HepG2 (cell line): Measurements from ENCODE around the gene WDSUB1. TPM values are rescaled to one million over a fixed set of nuclear protein-coding genes. Genes with fewer than 3 reads are reported as not detected.
A peak's percentile ranks its signal among the peaks of the same experiment; 100 is the strongest.

ENCODE experiments used
- ATAC-seq: fragments of 200-7000 bp; cut with Tn5 transposase; 3 replicates; pipeline ENCODE4 v1.9.1; 2020; ENCODE audit warnings: mild to moderate bottlenecking, moderate library complexity
- BruUV-seq: library from RNA; stranded (reverse); fragments of 400-500 nt; replicated peaks from 2 replicates; lab custom pipeline; 2021; lab: Mats Ljungman, UMichigan
- CTCF ChIA-PET: fragments of 300-600 bp; formaldehyde crosslinking; extraction: SDS; loops from one replicate; lab custom pipeline; 2021; ENCODE audit warnings: low total read pairs, inconsistent platforms, low intra/inter-chr PET ratio; lab: Yijun Ruan, JAX
- POLR2A ChIA-PET: fragments of 350-600 bp; sonication (Branson Sonifier 250); formaldehyde crosslinking; loops from one replicate; lab custom pipeline; 2020; ENCODE audit warnings: antibody characterized with exemption, inconsistent platforms; lab: Yijun Ruan, JAX
- DNase-seq: peaks from one replicate; pipeline ENCODE4 v3.0.0-alpha.2; 2015; ENCODE audit warnings: low spot score
- FAIRE-seq: peaks from 3 replicates; lab custom pipeline; 2011; peaks lifted over from hg19 to GRCh38; lab: Jason Lieb, UNC
- H2AFZ ChIP-seq: one replicate; pipeline ENCODE4 v1.6.1; 2011; ENCODE audit warnings: low read length, inconsistent platforms
- H3K27ac ChIP-seq: fragments of 300-600 bp; 3 replicates; pipeline ENCODE4 v1.8.0; 2011; ENCODE audit warnings: mixed run types, mild to moderate bottlenecking, mixed read lengths, low read length, inconsistent platforms; ENCODE audit not compliant: insufficient read depth; ENCODE audit errors: extremely low read length
- H3K27me3 ChIP-seq, 2 experiments: fragments of 200-600 bp in 1 of 2; 2 replicates in 1 of 2; 3 replicates in 1 of 2; pipeline versions ENCODE4 v1.6.0 to v1.8.0; 2011; ENCODE audit warnings: low read length in 2 of 2, mild to moderate bottlenecking in 2 of 2, moderate library complexity in 2 of 2, inconsistent platforms in 1 of 2; ENCODE audit not compliant: insufficient read depth in 2 of 2, control insufficient read depth in 1 of 2
- H3K36me3 ChIP-seq, 2 experiments: fragments of 200-600 bp in 1 of 2; replicated peaks in 1 of 2; 2 replicates in 1 of 2; 3 replicates in 1 of 2; pipeline versions ENCODE4 v1.5.1 to v1.8.0; 2011; ENCODE audit warnings: low read length in 2 of 2, inconsistent platforms in 1 of 2; ENCODE audit not compliant: insufficient read depth in 2 of 2, control insufficient read depth in 1 of 2
- H3K4me1 ChIP-seq: 2 replicates; pipeline ENCODE4 v1.5.1; 2012; ENCODE audit warnings: low read length, inconsistent platforms; ENCODE audit not compliant: insufficient read depth
- H3K4me2 ChIP-seq: 2 replicates; pipeline ENCODE4 v1.6.0; 2011; ENCODE audit warnings: low read depth, low read length, inconsistent platforms
- H3K4me3 ChIP-seq, 3 experiments: fragments of 200-600 bp in 1 of 3; sonication (generic), shearing (Covaris generic) in 1 of 3; replicated peaks in 1 of 3; 2 replicates each; pipeline ENCODE4 v1.5.1; 2011 to 2016; ENCODE audit warnings: low read length in 3 of 3, inconsistent platforms in 2 of 3, low read depth in 2 of 3, mild to moderate bottlenecking in 2 of 3, control low read depth in 1 of 3, mixed read lengths in 1 of 3; ENCODE audit not compliant: insufficient read depth in 1 of 3
- H3K79me2 ChIP-seq: one replicate; pipeline ENCODE4 v1.6.1; 2011; ENCODE audit warnings: low read length, inconsistent platforms; ENCODE audit not compliant: insufficient read depth
- H3K9ac ChIP-seq: 2 replicates; pipeline ENCODE4 v1.6.0; 2011; ENCODE audit warnings: mild to moderate bottlenecking, low read depth, low read length, inconsistent platforms; ENCODE audit not compliant: insufficient read depth
- H3K9me3 ChIP-seq: 2 replicates; pipeline ENCODE4 v1.5.1; 2012; ENCODE audit warnings: mild to moderate bottlenecking, low read length
- H4K20me1 ChIP-seq: 2 replicates; pipeline ENCODE4 v1.6.0; 2011; ENCODE audit warnings: inconsistent platforms, mild to moderate bottlenecking, low read length, moderate library complexity; ENCODE audit not compliant: insufficient read depth
- CTCF ChIP-seq: sonication (generic); formaldehyde crosslinking; IDR thresholded peaks from 2 replicates; pipeline ENCODE4 v1.5.0; 2020; ENCODE audit warnings: mild to moderate bottlenecking, missing genetic modification reagents, moderate library complexity
- EZH2 ChIP-seq: conservative IDR thresholded peaks from 2 replicates; pipeline ENCODE4 v1.6.1; 2012; ENCODE audit warnings: mild to moderate bottlenecking, low read depth, low read length, moderate library complexity
- PAF1 ChIP-seq: IDR thresholded peaks from 2 replicates; pipeline ENCODE4 v1.6.1; 2016; ENCODE audit warnings: missing genetic modification reagents, missing compliant biosample characterization
- SMC3 ChIP-seq: IDR thresholded peaks from 2 replicates; pipeline ENCODE4 v1.6.1; 2011; ENCODE audit warnings: low read length, improper control_type of control experiment
- SOX6 ChIP-seq, 2 experiments: fragments of 450-650 bp in 1 of 2; sonication (generic) in 1 of 2; formaldehyde crosslinking in 1 of 2; IDR thresholded peaks; 2 replicates each; pipeline versions ENCODE4 v1.4.0 to v1.6.1; 2017 to 2020; ENCODE audit warnings: antibody characterized with exemption in 1 of 2, mild to moderate bottlenecking in 1 of 2, missing genetic modification reagents in 1 of 2
- STAG1 ChIP-seq: sonication (generic); formaldehyde crosslinking; IDR thresholded peaks from 2 replicates; pipeline ENCODE4 v1.4.0; 2020; ENCODE audit warnings: missing genetic modification reagents
- WGBS: methylation state at CpG from one replicate; pipeline ENCODE4 v1.1.6; 2017; ENCODE audit warnings: low lambda C conversion rate; 5-methylcytosine and 5-hydroxymethylcytosine counted together
- in situ Hi-C: cut with HindIII; loops from 2 replicates; pipeline ENCODE4 v1.10.0; 2017; ENCODE audit warnings: low pct_unique_long_range_greater_than_20kb; ENCODE audit not compliant: extremely low pct_ligation_motif_present
- intact Hi-C: fragments of 100-400 bp; cut with micrococcal nuclease; formaldehyde crosslinking; loops from one replicate; pipeline ENCODE4 v1.10.0; 2022; ENCODE audit not compliant: unreplicated experiment
- polyA plus RNA-seq, 8 experiments: library from polyadenylated mRNA; depleted of rRNA in 3 of 8; stranded (reverse) in 7 of 8; unstranded in 1 of 8; fragments of >200 nt; fragmentation: Illumina TruSeq in 4 of 8; extraction: Trizol in 4 of 8; gene quantifications; 2 replicates each; pipeline versions ENCODE4 v1.2.1 to v1.2.3, GENCODE V29; 2011 to 2016; ENCODE audit warnings: low read depth in 4 of 8, missing spikeins in 1 of 8, mixed read lengths in 1 of 8; ENCODE audit not compliant: insufficient read depth in 1 of 8
- total RNA-seq, 5 experiments: library from RNA; depleted of rRNA; stranded (reverse); fragments of >200 nt; fragmentation: Illumina TruSeq; extraction: Trizol; gene quantifications; 2 replicates each; pipeline ENCODE4 v1.2.3, GENCODE V29; 2016; ENCODE audit warnings: low read depth in 1 of 5
- TF ChIP-seq, protein P1 (sequence below): sonication (generic); formaldehyde crosslinking; conservative IDR thresholded peaks from 2 replicates; pipeline ENCODE4 v1.4.0; 2020; ENCODE audit warnings: missing genetic modification reagents

The WDSUB1 gene
- total and polyA plus RNA-seq, 2 of the 13 experiments (the other 11 are each of a cell fraction or from before 2014, with no cell fraction given), result 10.1 to 10.7 TPM

DNA sequence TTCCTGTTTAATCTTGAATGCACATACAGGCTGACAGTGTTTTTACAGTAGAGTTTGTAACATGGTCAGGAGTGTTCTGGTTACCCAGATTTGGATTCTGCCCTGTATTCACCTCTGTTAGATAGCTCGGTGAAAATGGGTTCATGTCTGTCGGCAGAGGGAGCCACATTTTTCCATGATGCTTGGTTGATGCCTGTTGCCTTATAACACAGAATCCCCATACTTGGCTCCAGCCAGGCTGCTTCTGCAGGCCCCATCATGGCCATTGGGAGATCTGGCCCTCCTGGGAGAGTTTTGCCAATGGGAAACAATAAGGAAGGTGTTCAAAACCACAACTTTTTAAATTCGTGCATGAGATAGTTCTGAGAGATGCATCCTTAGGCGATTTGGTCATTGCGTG is 78.1 kb downstream of the WDSUB1 start:
- in situ Hi-C loops, result no loop called here
- TF ChIP-seq CTCF (CRISPR knock-in tag), result peak; percentile 46
- TF ChIP-seq, protein P1, sequence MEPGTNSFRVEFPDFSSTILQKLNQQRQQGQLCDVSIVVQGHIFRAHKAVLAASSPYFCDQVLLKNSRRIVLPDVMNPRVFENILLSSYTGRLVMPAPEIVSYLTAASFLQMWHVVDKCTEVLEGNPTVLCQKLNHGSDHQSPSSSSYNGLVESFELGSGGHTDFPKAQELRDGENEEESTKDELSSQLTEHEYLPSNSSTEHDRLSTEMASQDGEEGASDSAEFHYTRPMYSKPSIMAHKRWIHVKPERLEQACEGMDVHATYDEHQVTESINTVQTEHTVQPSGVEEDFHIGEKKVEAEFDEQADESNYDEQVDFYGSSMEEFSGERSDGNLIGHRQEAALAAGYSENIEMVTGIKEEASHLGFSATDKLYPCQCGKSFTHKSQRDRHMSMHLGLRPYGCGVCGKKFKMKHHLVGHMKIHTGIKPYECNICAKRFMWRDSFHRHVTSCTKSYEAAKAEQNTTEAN, result no peak
- peak; percentile 47 for TF ChIP-seq STAG1 (CRISPR knock-in tag)
- no peak for TF ChIP-seq EZH2
- TF ChIP-seq PAF1 (CRISPR knock-in tag), result no peak
- peak; percentile 14; the same call in 1 of the 2 replicates for TF ChIP-seq SMC3
- TF ChIP-seq SOX6 (IDR thresholded peaks at IDR 0.05), result no peak
- TF ChIP-seq SOX6 (CRISPR knock-in tag; IDR thresholded peaks at IDR 0.05), result no peak
- peaks cover 16% of the 10 kb centered on the region for H3K4me1 ChIP-seq
- no peak overlapping the region for H3K9ac ChIP-seq
- no peak overlapping the region for H3K4me2 ChIP-seq
- ATAC-seq, result no peak
- no peak overlapping the region for H3K4me3 ChIP-seq
- FAIRE-seq, result no peak
- no peak for DNase-seq
- no peaks in the 10 kb centered on the region for H3K9me3 ChIP-seq
- CTCF ChIA-PET, result no interaction called here
- BruUV-seq, result no TSS peak
- 67% methylated on average over 5 of the region's 5 CpGs for WGBS
- H3K27ac ChIP-seq, result no peak overlapping the region
- H3K79me2 ChIP-seq, result no peaks in the 10 kb centered on the region
- H4K20me1 ChIP-seq, result no peaks in the 10 kb centered on the region
- intact Hi-C loops, result no loop called here
- no peaks in the 10 kb centered on the region for H3K36me3 ChIP-seq
- POLR2A ChIA-PET, result no interaction called here
- H2AFZ ChIP-seq, result no peak overlapping the region
- H3K27me3 ChIP-seq, result no peaks in the 10 kb centered on the region
